GM12878 (cell line): ENCODE results near the gene MYO1D. TPM values are rescaled to one million over a fixed set of nuclear protein-coding genes. Genes with fewer than 3 reads are reported as not detected.
A peak's percentile ranks its signal among the peaks of the same experiment; 100 is the strongest.

Experiments used
- ATF7 ChIP-seq: fragments of 450-650 bp; IDR thresholded peaks from 2 replicates; pipeline ENCODE4 v1.6.1; 2016; ENCODE audit warnings: low read depth, mild to moderate bottlenecking
- CBX5 ChIP-seq: sonication (generic); IDR thresholded peaks from 2 replicates; pipeline ENCODE4 v1.6.1; 2016; ENCODE audit warnings: low read depth, moderate library complexity, mild to moderate bottlenecking, inconsistent platforms
- CREM ChIP-seq: IDR thresholded peaks from 2 replicates; pipeline ENCODE4 v1.6.1; 2014; ENCODE audit warnings: antibody characterized with exemption, low read depth
- E2F8 ChIP-seq: fragments of 450-650 bp; IDR thresholded peaks from 2 replicates; pipeline ENCODE4 v1.6.1; 2018; ENCODE audit warnings: mild to moderate bottlenecking, low read depth, moderate library complexity; ENCODE audit not compliant: partially characterized antibody
- EED ChIP-seq: sonication (generic); IDR thresholded peaks from 2 replicates; pipeline ENCODE4 v1.6.1; 2016; ENCODE audit warnings: antibody characterized with exemption, low read depth
- HCFC1 ChIP-seq: fragments of 150-350 bp; IDR thresholded peaks from 2 replicates; pipeline ENCODE4 v1.6.1; 2014; ENCODE audit warnings: low read length
- HDGF ChIP-seq: fragments of 450-650 bp; IDR thresholded peaks from 2 replicates; pipeline ENCODE4 v1.6.1; 2016; ENCODE audit warnings: antibody characterized with exemption
- MAX ChIP-seq: IDR thresholded peaks from 2 replicates; pipeline ENCODE4 v1.6.1; 2012; ENCODE audit warnings: low read depth, low read length, improper control_type of control experiment
- MEF2A ChIP-seq: IDR thresholded peaks from 2 replicates; pipeline ENCODE4 v1.6.1; 2011; ENCODE audit warnings: low read depth, mild to moderate bottlenecking, low read length, moderate library complexity; ENCODE audit not compliant: insufficient read depth
- MTA3 ChIP-seq: IDR thresholded peaks from 2 replicates; pipeline ENCODE4 v1.6.1; 2012; ENCODE audit warnings: low read length, inconsistent platforms, borderline replicate concordance
- MXI1 ChIP-seq: fragments of 150-350 bp; IDR thresholded peaks from 2 replicates; pipeline ENCODE4 v1.6.1; 2011; ENCODE audit warnings: low read depth, mild to moderate bottlenecking, inconsistent platforms, low read length, improper control_type of control experiment
- NKRF ChIP-seq: fragments of 450-650 bp; conservative IDR thresholded peaks from 2 replicates; pipeline ENCODE4 v1.6.1; 2017; ENCODE audit warnings: mild to moderate bottlenecking, moderate library complexity
- PAX5 ChIP-seq: IDR thresholded peaks from 2 replicates; pipeline ENCODE4 v1.6.1; 2011; ENCODE audit warnings: low read depth, low read length, borderline replicate concordance
- POU2F2 ChIP-seq: IDR thresholded peaks from 3 replicates; pipeline ENCODE4 v1.6.1; 2011; ENCODE audit warnings: low read depth, mild to moderate bottlenecking, low read length, borderline replicate concordance
- RELB ChIP-seq: fragments of 450-650 bp; IDR thresholded peaks from 2 replicates; pipeline ENCODE4 v1.6.1; 2017; ENCODE audit warnings: low read depth, mild to moderate bottlenecking, moderate library complexity
- SPI1 ChIP-seq: IDR thresholded peaks from 2 replicates; pipeline ENCODE4 v1.6.1; 2011; ENCODE audit warnings: low read depth, mild to moderate bottlenecking, low read length, moderate library complexity, borderline replicate concordance; ENCODE audit not compliant: insufficient read depth
- STAT3 ChIP-seq: IDR thresholded peaks from 2 replicates; pipeline ENCODE4 v1.6.1; 2011; ENCODE audit warnings: low read depth, low read length, improper control_type of control experiment
- SUZ12 ChIP-seq: fragments of 200-600 bp; sonication (generic); IDR thresholded peaks from one replicate; pipeline ENCODE4 v1.6.1; 2018; ENCODE audit warnings: antibody characterized with exemption, mild to moderate bottlenecking; ENCODE audit not compliant: unreplicated experiment
- TARDBP ChIP-seq: IDR thresholded peaks from 2 replicates; pipeline ENCODE4 v1.6.1; 2016; ENCODE audit warnings: borderline replicate concordance
- TCF12 ChIP-seq: IDR thresholded peaks from 2 replicates; pipeline ENCODE4 v1.6.1; 2011; ENCODE audit warnings: low read depth, mild to moderate bottlenecking, low read length
- TCF7 ChIP-seq: IDR thresholded peaks from 2 replicates; pipeline ENCODE4 v1.6.1; 2014; ENCODE audit warnings: antibody characterized with exemption, borderline replicate concordance
- WRNIP1 ChIP-seq: IDR thresholded peaks from 2 replicates; pipeline ENCODE4 v1.6.1; 2011; ENCODE audit warnings: low read depth, low read length, improper control_type of control experiment, borderline replicate concordance
- YY1 ChIP-seq: IDR thresholded peaks from 2 replicates; pipeline ENCODE4 v1.6.1; 2011; ENCODE audit warnings: low read depth, mild to moderate bottlenecking, low read length
- ZNF274 ChIP-seq: IDR thresholded peaks from one replicate; pipeline ENCODE4 v1.8.0; 2011; ENCODE audit not compliant: insufficient read length, insufficient read depth
- ZSCAN29 ChIP-seq: fragments of 450-650 bp; IDR thresholded peaks from 2 replicates; pipeline ENCODE4 v1.6.1; 2017; ENCODE audit warnings: mild to moderate bottlenecking, moderate library complexity
- ZZZ3 ChIP-seq: IDR thresholded peaks from 2 replicates; pipeline ENCODE4 v1.6.1; 2011; ENCODE audit warnings: low read depth; ENCODE audit not compliant: control insufficient read depth, insufficient read length
- polyA plus RNA-seq, 11 experiments: library from polyadenylated mRNA; depleted of rRNA in 4 of 11; unstranded in 6 of 11; stranded (reverse) in 5 of 11; fragments of >200 nt; fragmentation: Nextera tagmentation in 4 of 11; fragmentation: Illumina TruSeq in 1 of 11; extraction: Ambion mirVana in 4 of 11; extraction: Trizol in 1 of 11; gene quantifications; 1 replicate in 1 of 11; 2 replicates in 10 of 11; pipeline versions ENCODE4 v1.2.1 to v1.2.3, GENCODE V29; 2011 to 2016; ENCODE audit warnings: inconsistent platforms in 2 of 11, missing spikeins in 2 of 11, low read depth in 1 of 11
- total RNA-seq, 4 experiments: library from RNA; depleted of rRNA in 3 of 4; stranded (reverse); fragments of >200 nt in 3 of 4; fragmentation: Illumina TruSeq in 1 of 4; extraction: Trizol in 1 of 4; gene quantifications; 2 replicates each; pipeline versions ENCODE4 v1.2.1 to v1.2.3, GENCODE V29; 2013 to 2021

Gene MYO1D
- total and polyA plus RNA-seq, 10 of the 15 experiments (the other 5 are each of a cell fraction or from before 2014, with no cell fraction given), result 1.8 to 37.7 (median 25.4) TPM

GRCh38 chr17:32609085-32609484, 267.8 kb downstream of the MYO1D start (continued):
- no peak for TF ChIP-seq HCFC1
- peak; percentile 16; the same call in 1 of the 2 replicates for TF ChIP-seq RELB
- TF ChIP-seq CBX5, result peak; percentile 32; the same call in 1 of the 2 replicates
- TF ChIP-seq ZZZ3, result no peak
- TF ChIP-seq ZNF274, result no peak
- peak; percentile 56; the same call in 1 of the 2 replicates for TF ChIP-seq YY1
- TF ChIP-seq CREM, result 0 out of 2 replicates have a peak, but pooled peaks have one; percentile 19
- peak; percentile 86 for TF ChIP-seq SPI1
- TF ChIP-seq TARDBP, result no peak
- TF ChIP-seq MAX, result 0 out of 2 replicates have a peak, but pooled peaks have one; percentile 32
- no peak for TF ChIP-seq MEF2A
- 0 out of 2 replicates have a peak, but pooled peaks have one; percentile 21 for TF ChIP-seq EED
- TF ChIP-seq SUZ12, result no peak
- 0 out of 2 replicates have a peak, but pooled peaks have one; percentile 38 for TF ChIP-seq HDGF
- TF ChIP-seq STAT3, result no peak
- peak; percentile 64; the same call in 1 of the 2 replicates for TF ChIP-seq PAX5
- 0 out of 2 replicates have a peak, but pooled peaks have one; percentile 30 for TF ChIP-seq TCF12
- peak; percentile 62; the same call in 1 of the 3 replicates for TF ChIP-seq POU2F2
- TF ChIP-seq ZSCAN29, result no peak
- TF ChIP-seq MXI1, result peak; percentile 51; the same call in 1 of the 2 replicates
- TF ChIP-seq MTA3, result no peak
- 0 out of 2 replicates have a peak, but pooled peaks have one; percentile 32 for TF ChIP-seq TCF7
- 0 out of 2 replicates have a peak, but pooled peaks have one; percentile 13 for TF ChIP-seq NKRF
- no peak for TF ChIP-seq WRNIP1
- no peak for TF ChIP-seq E2F8
- TF ChIP-seq ATF7, result peak; percentile 40; the same call in 1 of the 2 replicates
